IMR-90 (cell line): ENCODE measurements around the gene SEC14L1.

ENCODE experiments used
- CEBPB ChIP-seq: IDR thresholded peaks from 2 replicates; pipeline ENCODE4 v1.6.1; 2012; ENCODE audit warnings: low read depth, low read length, improper control_type of control experiment
- CHD1 ChIP-seq: IDR thresholded peaks from 2 replicates; pipeline ENCODE4 v1.6.1; 2012; ENCODE audit warnings: low read depth, low read length, improper control_type of control experiment
- FOS ChIP-seq: fragments of 150-350 bp; IDR thresholded peaks from 2 replicates; pipeline ENCODE4 v1.6.1; 2016; ENCODE audit warnings: low read depth, low read length
- MAFK ChIP-seq: IDR thresholded peaks from 2 replicates; pipeline ENCODE4 v1.6.1; 2012; ENCODE audit warnings: low read depth, low read length, improper control_type of control experiment
- MAZ ChIP-seq: IDR thresholded peaks from 2 replicates; pipeline ENCODE4 v1.6.1; 2012; ENCODE audit warnings: low read depth, mild to moderate bottlenecking, low read length, improper control_type of control experiment, moderate library complexity, borderline replicate concordance
- MXI1 ChIP-seq: IDR thresholded peaks from 2 replicates; pipeline ENCODE4 v1.6.1; 2012; ENCODE audit warnings: low read depth, mild to moderate bottlenecking, low read length, moderate library complexity, borderline replicate concordance
- NFE2L2 ChIP-seq: fragments of 150-350 bp; IDR thresholded peaks from 2 replicates; pipeline ENCODE4 v1.6.1; 2016; ENCODE audit warnings: low read depth, mild to moderate bottlenecking, low read length
- POLR2A ChIP-seq: IDR thresholded peaks from 2 replicates; pipeline ENCODE4 v1.6.1; 2012; ENCODE audit warnings: mild to moderate bottlenecking, low read depth, low read length
- RAD21 ChIP-seq: IDR thresholded peaks from 2 replicates; pipeline ENCODE4 v1.6.1; 2012; ENCODE audit warnings: low read length, improper control_type of control experiment
- RCOR1 ChIP-seq: IDR thresholded peaks from 2 replicates; pipeline ENCODE4 v1.6.1; 2012; ENCODE audit warnings: mild to moderate bottlenecking, low read length, improper control_type of control experiment; ENCODE audit not compliant: insufficient replicate concordance
- RFX5 ChIP-seq: IDR thresholded peaks from 2 replicates; pipeline ENCODE4 v1.8.0; 2012; ENCODE audit warnings: low read depth, mild to moderate bottlenecking, low read length, moderate library complexity
- SMC3 ChIP-seq: fragments of 150-350 bp; IDR thresholded peaks from 2 replicates; pipeline ENCODE4 v1.6.1; 2016; ENCODE audit warnings: low read depth, mild to moderate bottlenecking, antibody characterized with exemption, low read length, moderate library complexity
- TF ChIP-seq, protein P1 (sequence below): conservative IDR thresholded peaks from 2 replicates; pipeline ENCODE4 v1.5.1; 2012; ENCODE audit warnings: mild to moderate bottlenecking, low read depth, low read length, improper control_type of control experiment
- TF ChIP-seq, protein P2 (sequence below): fragments of 150-350 bp; IDR thresholded peaks from 2 replicates; pipeline ENCODE4 v1.6.1; 2017; ENCODE audit warnings: mild to moderate bottlenecking, antibody characterized with exemption, low read length, low read depth

DNA sequence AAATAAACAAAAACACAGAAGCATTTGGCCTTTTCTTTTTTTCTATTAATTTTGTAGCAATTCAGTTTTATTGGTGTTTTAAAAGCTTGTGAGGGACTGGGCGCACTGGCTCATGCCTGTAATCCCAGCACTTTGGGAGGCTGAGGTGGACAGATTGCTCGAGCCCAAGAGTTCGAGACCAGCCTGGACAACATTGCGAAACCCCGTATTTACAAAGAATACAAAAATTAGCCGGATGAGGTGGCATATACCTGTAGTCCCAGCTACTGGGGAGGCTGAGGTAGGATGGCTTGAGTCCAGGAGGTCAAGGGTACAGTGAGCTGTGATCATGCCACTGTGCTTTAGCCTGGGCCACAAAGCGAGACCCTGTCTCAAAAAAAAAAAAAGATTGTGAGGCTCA, 53.4 kb downstream of the SEC14L1 start:
- TF ChIP-seq, protein P1, sequence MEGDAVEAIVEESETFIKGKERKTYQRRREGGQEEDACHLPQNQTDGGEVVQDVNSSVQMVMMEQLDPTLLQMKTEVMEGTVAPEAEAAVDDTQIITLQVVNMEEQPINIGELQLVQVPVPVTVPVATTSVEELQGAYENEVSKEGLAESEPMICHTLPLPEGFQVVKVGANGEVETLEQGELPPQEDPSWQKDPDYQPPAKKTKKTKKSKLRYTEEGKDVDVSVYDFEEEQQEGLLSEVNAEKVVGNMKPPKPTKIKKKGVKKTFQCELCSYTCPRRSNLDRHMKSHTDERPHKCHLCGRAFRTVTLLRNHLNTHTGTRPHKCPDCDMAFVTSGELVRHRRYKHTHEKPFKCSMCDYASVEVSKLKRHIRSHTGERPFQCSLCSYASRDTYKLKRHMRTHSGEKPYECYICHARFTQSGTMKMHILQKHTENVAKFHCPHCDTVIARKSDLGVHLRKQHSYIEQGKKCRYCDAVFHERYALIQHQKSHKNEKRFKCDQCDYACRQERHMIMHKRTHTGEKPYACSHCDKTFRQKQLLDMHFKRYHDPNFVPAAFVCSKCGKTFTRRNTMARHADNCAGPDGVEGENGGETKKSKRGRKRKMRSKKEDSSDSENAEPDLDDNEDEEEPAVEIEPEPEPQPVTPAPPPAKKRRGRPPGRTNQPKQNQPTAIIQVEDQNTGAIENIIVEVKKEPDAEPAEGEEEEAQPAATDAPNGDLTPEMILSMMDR: no peak
- TF ChIP-seq RCOR1 (no peak), CHD1 (no peak), MAFK (no peak), POLR2A (no peak), RFX5 (no peak), NFE2L2 (no peak), SMC3 (no peak), MAZ (no peak), CEBPB (peak; percentile 56), MXI1 (no peak), RAD21 (no peak), FOS (no peak)
- TF ChIP-seq, protein P2, sequence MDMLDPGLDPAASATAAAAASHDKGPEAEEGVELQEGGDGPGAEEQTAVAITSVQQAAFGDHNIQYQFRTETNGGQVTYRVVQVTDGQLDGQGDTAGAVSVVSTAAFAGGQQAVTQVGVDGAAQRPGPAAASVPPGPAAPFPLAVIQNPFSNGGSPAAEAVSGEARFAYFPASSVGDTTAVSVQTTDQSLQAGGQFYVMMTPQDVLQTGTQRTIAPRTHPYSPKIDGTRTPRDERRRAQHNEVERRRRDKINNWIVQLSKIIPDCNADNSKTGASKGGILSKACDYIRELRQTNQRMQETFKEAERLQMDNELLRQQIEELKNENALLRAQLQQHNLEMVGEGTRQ: no peak
